GM18499 (cell line): ENCODE measurements around the gene SLC34A2.
"Not testable (repeated sequence)": the region's sequence is repeated elsewhere in the genome, so short reads cannot be mapped to it uniquely, and the experiment has no call there.

Source experiments
- ATAC-seq: cut with Tn5 transposase; IDR thresholded peaks from one replicate; pipeline ENCODE4 v1.9.1; 2021; ENCODE audit warnings: moderate number of reproducible peaks; ENCODE audit not compliant: insufficient read depth, unreplicated experiment

SLC34A2 gene

DNA sequence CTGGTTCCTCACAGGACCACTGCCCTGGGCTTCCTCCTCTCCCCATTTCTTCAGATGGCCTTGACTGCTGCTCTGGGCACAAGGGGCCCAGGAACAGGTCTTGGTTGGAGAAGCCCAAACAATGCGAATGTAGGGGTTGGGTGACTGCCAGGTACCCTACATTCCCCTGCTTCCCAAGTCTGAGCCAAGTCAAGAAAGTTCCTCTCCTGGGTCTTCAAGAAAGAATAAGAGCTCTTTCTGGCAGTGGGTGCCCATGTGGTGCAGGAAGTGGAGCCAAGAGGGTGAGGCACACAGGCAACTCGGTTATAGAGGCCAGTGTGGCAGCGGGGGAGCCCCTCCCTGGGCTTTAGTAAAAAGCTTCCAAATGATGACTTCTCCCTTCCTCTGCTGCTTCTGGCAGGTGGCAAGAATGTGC lies 2.7 kb downstream of the SLC34A2 start:
- ATAC-seq, result no peak

DNA sequence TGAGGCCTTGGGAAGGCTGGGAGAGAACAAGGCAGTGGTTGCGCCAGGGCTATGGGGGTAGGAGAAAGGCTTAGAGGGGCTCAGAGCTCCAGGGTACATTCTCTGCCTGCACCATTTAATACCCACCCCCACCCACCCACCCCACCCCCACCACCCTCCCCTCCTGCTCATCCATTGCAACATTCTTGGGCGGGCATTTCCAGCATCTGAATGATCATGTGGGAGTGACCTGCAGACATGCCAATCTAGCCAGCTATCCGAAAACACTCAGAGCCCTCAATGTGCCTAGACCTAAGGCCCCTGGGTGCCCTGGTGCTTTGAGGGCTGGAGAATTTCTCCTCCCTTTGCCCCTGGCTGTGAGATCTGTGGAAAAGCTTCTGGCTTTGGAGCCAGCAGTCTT lies 3.1 kb downstream of the SLC34A2 start:
- ATAC-seq, result no peak

DNA sequence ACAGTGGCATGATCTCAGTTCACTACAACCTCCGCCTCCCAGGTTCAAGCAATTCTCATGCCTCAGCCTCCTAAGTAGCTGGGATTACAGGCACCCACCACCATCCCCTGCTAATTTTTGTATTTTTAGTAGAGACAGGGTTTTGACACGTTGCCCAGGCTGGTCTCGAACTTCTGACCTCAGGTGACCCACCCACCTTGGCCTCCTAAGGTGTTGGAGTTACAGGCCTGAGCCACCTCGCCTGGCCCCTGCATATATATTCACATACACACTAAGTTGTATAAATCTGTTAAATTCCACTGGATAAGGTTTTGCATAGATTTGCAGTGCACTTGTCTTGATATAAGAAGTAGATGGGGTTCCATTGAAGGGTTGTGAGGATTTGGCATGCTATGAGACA lies 5.8 kb downstream of the SLC34A2 start:
- not testable (repeated sequence) for ATAC-seq

DNA sequence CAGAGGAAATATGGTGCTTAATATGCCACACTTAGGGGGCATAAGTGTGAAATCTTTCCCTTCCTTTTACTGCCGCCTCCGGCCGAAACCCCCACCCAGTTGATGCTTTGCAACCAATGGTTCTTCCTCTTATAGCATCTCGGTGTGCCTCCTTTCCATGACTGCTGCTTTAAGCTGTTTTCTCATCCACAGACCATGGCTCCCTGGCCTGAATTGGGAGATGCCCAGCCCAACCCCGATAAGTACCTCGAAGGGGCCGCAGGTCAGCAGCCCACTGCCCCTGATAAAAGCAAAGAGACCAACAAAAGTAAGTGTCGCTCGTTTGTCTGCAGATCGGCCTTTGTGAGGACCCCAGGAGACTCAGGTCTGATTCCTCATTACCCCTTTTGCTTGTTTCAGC lies 6.7 kb downstream of the SLC34A2 start:
- ATAC-seq, result no peak

DNA sequence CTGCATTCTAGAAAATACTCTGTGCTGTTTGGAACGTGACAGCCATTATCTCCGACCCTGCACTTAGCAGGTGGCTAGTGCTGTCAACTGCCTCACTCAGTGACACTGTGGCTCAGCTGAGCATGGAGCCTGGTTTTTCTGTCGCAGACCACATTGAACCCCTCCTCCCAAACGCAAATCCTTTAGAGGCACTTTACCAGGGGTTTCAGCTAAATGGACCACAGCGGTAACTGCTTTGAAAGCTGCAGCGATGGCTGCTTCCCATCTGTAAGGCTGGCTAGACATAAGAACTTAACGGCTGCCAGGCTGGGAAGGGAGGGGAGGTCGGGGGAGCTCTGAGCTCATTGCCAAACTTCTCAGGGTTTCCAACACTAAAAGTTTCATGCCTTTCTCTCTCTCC lies 8.1 kb downstream of the SLC34A2 start:
- ATAC-seq, result no peak

DNA sequence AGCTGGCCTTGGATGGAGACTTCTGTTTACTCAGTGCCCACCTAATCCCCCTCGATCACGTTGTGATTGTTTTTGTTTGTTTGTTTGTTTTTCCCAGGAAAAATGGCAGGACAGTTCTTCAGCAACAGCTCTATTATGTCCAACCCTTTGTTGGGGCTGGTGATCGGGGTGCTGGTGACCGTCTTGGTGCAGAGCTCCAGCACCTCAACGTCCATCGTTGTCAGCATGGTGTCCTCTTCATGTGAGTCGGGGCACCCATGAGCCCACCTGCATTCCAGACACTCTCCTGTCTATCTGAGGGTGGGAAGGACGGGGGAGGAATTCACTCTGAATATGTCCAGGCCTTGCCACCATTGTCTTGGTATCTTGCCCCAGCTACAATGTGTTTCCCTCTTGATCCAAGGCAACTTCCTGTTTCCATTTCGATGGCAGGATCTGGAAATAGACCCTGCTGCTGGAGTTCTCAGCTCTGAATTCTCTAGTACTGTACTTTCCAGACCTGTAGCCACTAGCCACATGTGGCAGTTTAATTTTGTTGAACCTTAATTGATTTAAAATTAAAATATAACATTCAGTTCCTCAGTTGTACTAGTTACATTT lies 10.5 kb downstream of the SLC34A2 start:
- no peak for ATAC-seq

DNA sequence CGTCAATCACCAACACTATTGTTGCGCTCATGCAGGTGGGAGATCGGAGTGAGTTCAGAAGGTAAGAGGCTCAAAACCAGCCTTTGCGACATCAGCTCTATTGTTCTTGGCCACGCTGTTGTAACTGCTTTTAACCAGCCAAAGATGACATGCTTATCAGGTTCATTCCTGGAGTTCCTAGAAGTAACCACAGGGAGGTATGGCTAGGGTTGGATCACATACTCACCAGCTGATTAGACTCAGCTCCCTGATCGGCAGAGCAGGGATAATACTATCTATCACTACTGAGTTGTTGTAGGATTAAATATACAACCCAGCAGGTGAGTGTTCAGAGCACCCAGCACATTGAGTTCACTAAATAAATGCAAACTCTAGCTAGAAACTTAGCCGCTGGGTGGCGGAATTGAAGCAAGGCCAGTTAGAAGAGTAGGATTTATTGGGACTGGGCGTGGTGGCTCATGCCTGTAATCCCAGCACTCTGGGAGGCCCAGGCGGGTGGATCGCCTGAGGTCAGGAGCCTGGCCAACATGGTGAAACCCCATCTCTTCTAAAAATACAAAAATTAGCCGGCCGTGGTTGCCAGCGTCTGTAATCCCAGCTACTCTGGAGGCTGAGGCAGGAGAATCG lies 12.4 kb downstream of the SLC34A2 start:
- no peak for ATAC-seq

DNA sequence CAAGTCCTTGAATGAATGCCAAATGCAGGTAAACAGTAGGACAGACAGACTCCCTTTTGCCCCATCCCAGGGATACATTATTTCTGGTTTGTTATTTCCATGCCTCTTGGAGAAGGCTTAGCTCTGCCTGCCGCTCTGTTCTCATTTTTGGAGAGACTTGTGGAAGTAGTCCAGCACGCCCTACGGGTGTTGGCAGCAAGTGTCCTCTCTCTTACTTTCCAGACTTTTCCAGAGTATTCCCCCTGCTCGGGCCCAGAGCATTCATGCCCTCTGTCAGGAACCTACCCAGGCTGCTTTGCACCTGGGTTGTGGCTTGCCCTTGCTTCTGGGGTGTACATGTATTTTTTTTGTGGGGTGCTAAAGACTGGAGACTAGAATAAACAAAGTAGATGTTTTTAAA lies 15.3 kb downstream of the SLC34A2 start:
- ATAC-seq, result no peak

DNA sequence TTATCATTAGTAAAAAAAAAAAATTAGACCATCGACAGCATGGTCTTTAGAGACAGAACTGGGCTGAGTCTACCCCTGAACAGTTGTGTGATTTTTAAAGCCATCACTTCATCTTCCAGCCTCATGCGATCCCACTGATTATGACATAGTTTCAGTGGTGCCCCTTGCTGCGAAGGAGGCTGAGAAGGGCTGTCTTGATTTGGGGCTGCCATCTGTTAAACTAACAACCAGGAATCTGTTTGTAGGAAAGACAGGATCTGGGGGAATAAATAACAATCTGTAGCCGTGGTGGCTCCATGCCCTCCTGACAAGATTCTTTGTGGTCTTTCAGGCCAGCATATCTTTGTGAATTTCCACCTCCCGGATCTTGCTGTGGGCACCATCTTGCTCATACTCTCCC lies 17.1 kb downstream of the SLC34A2 start:
- ATAC-seq, result no peak

- no peak for ATAC-seq
Observed at GRCh38 chr4:25674386-25674785, 18.7 kb downstream of the SLC34A2 start.

DNA sequence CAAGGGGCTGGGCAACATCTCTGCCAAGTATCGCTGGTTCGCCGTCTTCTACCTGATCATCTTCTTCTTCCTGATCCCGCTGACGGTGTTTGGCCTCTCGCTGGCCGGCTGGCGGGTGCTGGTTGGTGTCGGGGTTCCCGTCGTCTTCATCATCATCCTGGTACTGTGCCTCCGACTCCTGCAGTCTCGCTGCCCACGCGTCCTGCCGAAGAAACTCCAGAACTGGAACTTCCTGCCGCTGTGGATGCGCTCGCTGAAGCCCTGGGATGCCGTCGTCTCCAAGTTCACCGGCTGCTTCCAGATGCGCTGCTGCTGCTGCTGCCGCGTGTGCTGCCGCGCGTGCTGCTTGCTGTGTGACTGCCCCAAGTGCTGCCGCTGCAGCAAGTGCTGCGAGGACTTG lies 20.6 kb downstream of the SLC34A2 start:
- ATAC-seq, result no peak

- ATAC-seq, result no peak
Observed at GRCh38 chr4:25677157-25677556, 21.5 kb downstream of the SLC34A2 start.

GRCh38 chr4:25677943-25678342 lies 22.3 kb downstream of the SLC34A2 start:
- ATAC-seq, result no peak

- ATAC-seq, result no peak
Observed at GRCh38 chr4:25687773-25688172, 32.1 kb downstream of the SLC34A2 start.

DNA sequence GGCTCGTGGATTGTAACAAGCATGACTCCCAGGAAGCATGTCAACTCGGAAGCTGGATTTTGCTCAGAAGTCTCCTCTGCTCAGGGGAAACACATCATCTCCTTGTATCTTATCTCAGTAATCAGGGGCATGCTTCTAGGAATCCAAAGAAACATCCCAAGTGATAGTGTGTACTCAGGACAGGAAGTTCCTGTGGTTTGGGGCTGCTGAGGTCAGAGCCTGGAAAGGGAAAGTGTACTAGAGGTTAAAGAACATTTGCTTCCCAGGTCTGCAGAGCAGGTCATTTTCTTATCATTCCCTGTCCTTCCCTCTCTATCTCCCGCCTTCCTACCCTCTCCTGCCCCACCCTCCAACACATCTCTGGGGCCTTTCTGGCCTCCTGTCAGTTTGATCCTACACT lies 38.8 kb downstream of the SLC34A2 start:
- no peak for ATAC-seq

- no peak for ATAC-seq
Observed at GRCh38 chr4:25696409-25696808, 40.8 kb downstream of the SLC34A2 start.

DNA sequence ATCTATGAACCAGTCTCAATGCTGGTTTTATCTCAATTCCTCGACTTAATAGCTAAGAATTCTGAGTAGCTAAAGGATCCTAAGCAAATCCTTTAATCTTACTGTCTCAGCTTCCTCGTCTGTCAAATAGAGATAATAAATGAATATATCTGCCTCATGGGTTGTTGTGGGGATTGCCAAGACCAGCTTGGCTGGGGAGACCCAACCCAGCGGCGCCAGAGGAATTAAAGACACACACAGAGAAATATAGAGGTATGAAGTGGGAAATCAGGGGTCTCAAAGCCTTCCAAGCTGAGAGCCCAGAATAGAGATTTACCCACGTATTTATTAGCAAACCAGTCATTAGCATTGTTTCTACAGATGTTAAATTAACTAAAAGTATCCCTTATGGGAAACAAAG lies 41.9 kb downstream of the SLC34A2 start:
- no peak for ATAC-seq

- no peak for ATAC-seq
Observed at GRCh38 chr4:25700661-25701060, 45.0 kb downstream of the SLC34A2 start.

DNA sequence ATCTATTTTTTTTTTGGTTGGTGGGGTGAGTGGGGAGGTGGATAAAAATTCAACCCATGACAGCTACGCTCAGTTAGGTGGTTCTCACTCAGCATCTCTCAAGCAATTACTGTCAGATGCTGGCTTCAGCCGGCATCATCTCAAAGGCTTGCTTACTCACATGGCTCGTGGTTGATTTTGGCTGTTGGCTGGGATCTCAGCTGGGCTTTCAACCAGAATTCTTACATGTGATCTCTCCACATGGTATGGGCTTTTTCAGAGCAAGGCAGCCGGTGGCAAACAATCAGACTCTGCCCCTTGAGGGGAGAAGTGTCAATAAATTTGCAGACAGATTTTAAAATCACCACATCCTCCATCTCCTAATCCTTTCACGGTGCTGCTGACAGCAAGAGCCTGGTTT lies 47.2 kb downstream of the SLC34A2 start:
- no peak for ATAC-seq

DNA sequence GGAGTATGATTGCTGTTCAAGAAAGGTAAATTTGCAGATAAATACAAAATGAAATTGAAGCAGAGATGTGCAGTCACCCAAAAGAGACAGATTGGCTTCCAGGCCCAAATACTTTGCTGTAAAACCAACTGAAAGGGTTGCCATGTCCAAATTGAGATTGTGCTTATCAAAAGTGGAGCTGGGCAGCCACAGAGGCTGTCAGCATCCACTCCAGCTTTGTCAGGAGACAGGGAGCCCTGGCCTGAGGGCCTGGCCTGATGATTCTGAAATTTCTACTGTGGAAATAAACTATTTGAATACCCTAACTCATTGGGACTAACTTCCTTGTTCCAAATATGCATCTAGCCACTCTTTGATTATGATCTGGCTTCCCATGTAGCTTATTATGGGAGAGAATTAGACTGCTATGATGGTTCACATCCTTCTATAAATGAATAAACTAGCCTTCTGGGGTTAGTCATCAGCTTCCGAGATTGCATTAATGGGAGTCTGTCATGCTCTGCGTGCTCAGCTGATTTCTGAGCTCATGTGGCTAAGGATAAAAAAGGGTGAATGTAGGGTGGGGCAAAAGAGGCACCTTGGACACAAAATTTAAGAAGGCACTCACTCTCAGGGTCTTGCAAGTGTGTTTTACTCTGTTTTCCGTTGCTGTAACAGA lies 48.2 kb downstream of the SLC34A2 start:
- no peak for ATAC-seq

DNA sequence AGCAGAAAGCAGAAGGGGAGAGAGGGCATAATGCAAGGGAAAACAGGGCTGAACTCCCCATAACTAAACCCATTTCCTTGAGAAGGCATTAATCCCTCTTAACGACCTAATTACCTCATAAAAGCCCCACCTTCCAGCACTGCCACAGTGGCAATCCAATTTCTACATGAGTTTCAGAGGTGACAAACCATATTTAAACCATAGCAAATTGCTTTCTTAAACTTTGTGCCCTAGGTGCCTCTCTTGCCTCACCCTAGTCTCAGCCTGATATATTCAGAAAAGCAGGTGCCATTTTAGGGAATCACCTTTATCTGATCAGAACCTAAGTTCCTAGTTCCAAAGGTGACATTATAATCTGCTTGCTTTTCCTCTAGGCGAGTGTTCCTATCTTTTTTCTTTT lies 48.9 kb downstream of the SLC34A2 start:
- ATAC-seq, result no peak

GRCh38 chr4:25710637-25711036 lies 55.0 kb downstream of the SLC34A2 start:
- no peak for ATAC-seq
